ENCODE measurements around the gene KCNT1.

KCNT1 gene

DNA sequence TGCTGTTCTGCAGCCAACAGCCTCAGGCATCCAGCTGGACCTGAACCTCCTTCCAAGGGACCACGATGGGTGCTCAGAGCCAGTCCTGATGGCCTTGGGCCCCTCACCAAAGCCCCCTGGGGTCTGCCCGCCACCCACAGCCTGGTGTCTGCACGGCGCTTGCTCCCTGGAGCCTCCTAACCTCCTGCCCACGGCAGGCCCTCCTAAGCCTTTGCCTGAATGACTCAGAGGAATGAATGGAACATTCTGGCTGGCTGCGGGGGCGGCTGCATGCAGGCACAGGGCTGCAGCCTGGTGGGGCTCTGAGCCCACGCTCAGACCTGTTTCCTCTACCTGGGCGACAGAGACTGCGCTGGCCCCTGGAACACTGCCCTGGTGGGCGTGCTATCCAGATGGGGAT is 9.6 kb upstream of the KCNT1 start:
- no peak overlapping the region for H3K27ac ChIP-seq (ENCODE audit: low read depth, low read length)
- no peaks in the 10 kb centered on the region for H3K4me1 ChIP-seq (ENCODE audit: insufficient read depth, low read length)
- H3K27me3 ChIP-seq (ENCODE audit: control insufficient read depth in 1 of 2, insufficient read depth in 2 of 2, low read length in 2 of 2) = peaks cover 0 to 13% of the 10 kb centered on the region in 2 donors
- H3K4me3 ChIP-seq (ENCODE audit: low read depth in 1 of 2, low read length in 2 of 2) = no peak overlapping the region
- H3K36me3 ChIP-seq (ENCODE audit: insufficient read depth, low read length) = no peaks in the 10 kb centered on the region
- H3K9me3 ChIP-seq (ENCODE audit: low read length) = no peaks in the 10 kb centered on the region
- no peak overlapping the region for H3K9ac ChIP-seq (ENCODE audit: low read length)

DNA sequence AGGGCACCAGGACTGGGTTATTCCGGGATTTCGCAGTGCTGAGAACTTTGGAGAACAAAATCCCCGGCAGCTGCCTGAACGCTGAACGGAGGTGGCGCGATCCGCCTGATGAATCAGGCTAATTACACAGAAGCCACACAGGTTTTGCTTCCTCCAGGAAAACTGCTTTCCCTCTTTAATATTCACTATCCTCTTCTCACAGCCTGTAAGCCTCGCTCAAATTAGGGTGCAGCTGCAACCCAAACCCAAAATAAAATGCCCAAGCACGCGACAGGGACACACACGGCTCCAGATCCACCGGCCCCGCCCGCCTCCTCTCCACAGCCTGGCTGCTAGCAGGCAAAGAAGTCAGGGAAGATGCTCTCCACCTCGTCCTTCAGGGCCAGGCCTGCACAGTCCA is 8.7 kb upstream of the KCNT1 start:
- Histone ChIP-seq H3K9ac (ENCODE audit: low read length) (no peak overlapping the region), H3K27me3 (ENCODE audit: control insufficient read depth in 1 of 2, insufficient read depth in 2 of 2, low read length in 2 of 2) (peaks cover 0 to 13% of the 10 kb centered on the region in 2 donors), H3K4me3 (ENCODE audit: low read depth in 1 of 2, low read length in 2 of 2) (no peak overlapping the region), H3K27ac (ENCODE audit: low read depth, low read length) (no peak overlapping the region), H3K4me1 (ENCODE audit: insufficient read depth, low read length) (no peaks in the 10 kb centered on the region), H3K9me3 (ENCODE audit: low read length) (no peaks in the 10 kb centered on the region), H3K36me3 (ENCODE audit: insufficient read depth, low read length) (no peaks in the 10 kb centered on the region)

DNA sequence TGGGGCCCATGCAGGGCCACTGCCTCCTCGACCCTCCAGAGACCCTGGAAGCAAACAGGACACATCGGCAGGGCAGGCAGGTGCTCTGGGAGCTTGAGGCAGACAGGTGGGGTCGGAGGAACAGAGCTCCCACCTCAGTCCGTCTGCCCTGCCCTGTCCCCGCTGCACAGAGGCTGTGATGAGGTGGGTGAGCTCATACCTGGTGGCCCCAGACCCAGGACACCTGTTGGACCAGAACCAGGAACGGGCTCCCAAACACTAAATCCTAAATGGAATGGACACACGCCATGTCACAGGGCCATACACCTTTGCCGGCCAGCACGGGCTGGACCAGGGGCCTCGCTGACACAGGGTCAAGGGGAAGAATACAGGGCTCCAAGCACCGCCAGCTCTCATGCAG is 8.2 kb upstream of the KCNT1 start:
- no peak overlapping the region for H3K4me3 ChIP-seq (ENCODE audit: low read depth in 1 of 2, low read length in 2 of 2)
- no peak overlapping the region for H3K9ac ChIP-seq (ENCODE audit: low read length)
- no peaks in the 10 kb centered on the region for H3K4me1 ChIP-seq (ENCODE audit: insufficient read depth, low read length)
- no peaks in the 10 kb centered on the region for H3K9me3 ChIP-seq (ENCODE audit: low read length)
- H3K27ac ChIP-seq (ENCODE audit: low read depth, low read length) = no peak overlapping the region
- H3K27me3 ChIP-seq (ENCODE audit: control insufficient read depth in 1 of 2, insufficient read depth in 2 of 2, low read length in 2 of 2) = peaks cover 0 to 13% of the 10 kb centered on the region in 2 donors
- no peaks in the 10 kb centered on the region for H3K36me3 ChIP-seq (ENCODE audit: insufficient read depth, low read length)

GRCh38 chr9:135694414-135694813 is 7.6 kb upstream of the KCNT1 start:
- Histone ChIP-seq H3K27me3 (ENCODE audit: control insufficient read depth in 1 of 2, insufficient read depth in 2 of 2, low read length in 2 of 2) (peaks cover 0 to 9% of the 10 kb centered on the region in 2 donors), H3K27ac (ENCODE audit: low read depth, low read length) (no peak overlapping the region), H3K9me3 (ENCODE audit: low read length) (no peaks in the 10 kb centered on the region), H3K9ac (ENCODE audit: low read length) (no peak overlapping the region), H3K36me3 (ENCODE audit: insufficient read depth, low read length) (no peaks in the 10 kb centered on the region), H3K4me3 (ENCODE audit: low read depth in 1 of 2, low read length in 2 of 2) (no peak overlapping the region), H3K4me1 (ENCODE audit: insufficient read depth, low read length) (no peaks in the 10 kb centered on the region)

GRCh38 chr9:135695036-135695435 is 6.9 kb upstream of the KCNT1 start:
- Histone ChIP-seq H3K9ac (ENCODE audit: low read length) (no peak overlapping the region), H3K27me3 (ENCODE audit: control insufficient read depth in 1 of 2, insufficient read depth in 2 of 2, low read length in 2 of 2) (peaks cover 0 to 7% of the 10 kb centered on the region in 2 donors), H3K9me3 (ENCODE audit: low read length) (no peaks in the 10 kb centered on the region), H3K4me1 (ENCODE audit: insufficient read depth, low read length) (no peaks in the 10 kb centered on the region), H3K27ac (ENCODE audit: low read depth, low read length) (no peak overlapping the region), H3K36me3 (ENCODE audit: insufficient read depth, low read length) (no peaks in the 10 kb centered on the region), H3K4me3 (ENCODE audit: low read depth in 1 of 2, low read length in 2 of 2) (no peak overlapping the region)

DNA sequence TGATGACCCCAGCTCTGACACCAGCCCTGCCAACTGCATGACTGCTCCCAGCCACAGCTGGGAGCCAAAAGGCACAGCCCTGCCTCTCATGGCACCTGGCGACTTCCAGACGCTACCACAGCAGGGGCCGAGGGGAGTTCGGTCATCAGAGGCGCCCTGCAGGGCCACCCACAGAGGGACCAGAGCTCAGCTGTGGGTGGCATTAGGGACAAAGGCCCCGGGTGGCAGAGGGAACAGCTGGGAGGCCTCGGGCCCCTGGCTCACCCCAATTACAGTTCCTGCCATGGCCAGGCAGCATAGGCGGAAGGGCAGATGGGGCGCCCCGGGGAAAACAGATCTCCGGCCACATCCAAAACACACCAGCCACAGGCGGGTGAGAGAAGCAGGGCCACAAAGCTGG is 6.3 kb upstream of the KCNT1 start:
- Histone ChIP-seq H3K9ac (ENCODE audit: low read length) (no peak overlapping the region), H3K27me3 (ENCODE audit: control insufficient read depth in 1 of 2, insufficient read depth in 2 of 2, low read length in 2 of 2) (peaks cover 0 to 7% of the 10 kb centered on the region in 2 donors), H3K36me3 (ENCODE audit: insufficient read depth, low read length) (no peaks in the 10 kb centered on the region), H3K4me1 (ENCODE audit: insufficient read depth, low read length) (no peaks in the 10 kb centered on the region), H3K27ac (ENCODE audit: low read depth, low read length) (no peak overlapping the region), H3K9me3 (ENCODE audit: low read length) (no peaks in the 10 kb centered on the region), H3K4me3 (ENCODE audit: low read depth in 1 of 2, low read length in 2 of 2) (no peak overlapping the region)

DNA sequence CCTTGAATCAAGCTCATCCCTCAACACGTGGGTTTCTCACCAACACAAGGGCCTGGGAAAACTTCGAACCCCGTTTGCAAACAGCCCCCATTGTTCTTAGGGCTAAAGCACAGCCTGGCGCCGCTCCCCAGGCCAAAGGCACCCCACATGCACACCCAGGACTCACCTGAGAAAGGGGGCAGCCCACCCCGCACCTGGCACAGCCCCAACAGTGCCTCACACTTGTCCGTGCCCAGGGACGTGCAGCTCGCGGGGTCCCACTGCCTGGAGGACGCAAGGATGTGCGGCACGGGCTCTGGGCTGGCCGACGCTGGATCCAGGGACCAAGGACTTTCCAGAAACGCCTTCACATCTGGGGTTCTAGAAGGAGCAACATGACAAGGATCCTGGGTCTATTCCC is 5.5 kb upstream of the KCNT1 start:
- H3K4me1 ChIP-seq (ENCODE audit: insufficient read depth, low read length) = no peaks in the 10 kb centered on the region
- H3K9me3 ChIP-seq (ENCODE audit: low read length) = no peaks in the 10 kb centered on the region
- no peak overlapping the region for H3K27ac ChIP-seq (ENCODE audit: low read depth, low read length)
- H3K27me3 ChIP-seq (ENCODE audit: control insufficient read depth in 1 of 2, insufficient read depth in 2 of 2, low read length in 2 of 2) = peaks cover 0 to 7% of the 10 kb centered on the region in 2 donors
- H3K36me3 ChIP-seq (ENCODE audit: insufficient read depth, low read length) = no peaks in the 10 kb centered on the region
- H3K4me3 ChIP-seq (ENCODE audit: low read depth in 1 of 2, low read length in 2 of 2) = no peak overlapping the region
- H3K9ac ChIP-seq (ENCODE audit: low read length) = no peak overlapping the region

DNA sequence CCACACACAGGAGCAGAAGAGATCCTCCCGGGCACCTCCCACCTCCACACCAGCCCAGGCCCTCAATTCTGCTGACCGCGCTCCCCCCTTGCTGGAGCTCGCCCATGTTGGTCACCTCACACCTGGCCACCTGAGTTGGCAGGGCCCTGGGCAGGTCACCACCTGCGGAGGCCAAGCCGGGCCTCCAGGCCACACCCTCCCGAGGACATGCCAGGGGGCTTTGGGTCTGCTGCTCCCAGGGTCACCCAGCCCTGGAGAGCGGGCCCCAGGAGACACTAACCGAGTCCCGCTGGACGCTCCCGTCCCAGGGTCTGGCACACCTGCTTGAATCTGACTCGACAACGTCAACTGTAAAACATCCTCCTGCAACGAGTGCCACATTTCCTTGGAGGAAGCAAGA is 4.8 kb upstream of the KCNT1 start:
- Histone ChIP-seq H3K27me3 (ENCODE audit: control insufficient read depth in 1 of 2, insufficient read depth in 2 of 2, low read length in 2 of 2) (peaks cover 0 to 13% of the 10 kb centered on the region in 2 donors), H3K9me3 (ENCODE audit: low read length) (no peaks in the 10 kb centered on the region), H3K36me3 (ENCODE audit: insufficient read depth, low read length) (no peaks in the 10 kb centered on the region), H3K4me1 (ENCODE audit: insufficient read depth, low read length) (peaks cover 3% of the 10 kb centered on the region), H3K27ac (ENCODE audit: low read depth, low read length) (no peak overlapping the region), H3K4me3 (ENCODE audit: low read depth in 1 of 2, low read length in 2 of 2) (no peak overlapping the region), H3K9ac (ENCODE audit: low read length) (no peak overlapping the region)

GRCh38 chr9:135698236-135698635 is 3.7 kb upstream of the KCNT1 start:
- Histone ChIP-seq H3K36me3 (ENCODE audit: insufficient read depth, low read length) (no peaks in the 10 kb centered on the region), H3K4me1 (ENCODE audit: insufficient read depth, low read length) (peaks cover 5% of the 10 kb centered on the region)

GRCh38 chr9:135698767-135699166 is 3.2 kb upstream of the KCNT1 start:
- Histone ChIP-seq H3K9ac (ENCODE audit: low read length) (no peak overlapping the region), H3K4me1 (ENCODE audit: insufficient read depth, low read length) (peaks cover 5% of the 10 kb centered on the region), H3K27me3 (ENCODE audit: control insufficient read depth in 1 of 2, insufficient read depth in 2 of 2, low read length in 2 of 2) (peaks cover 4 to 22% of the 10 kb centered on the region in 2 donors), H3K36me3 (ENCODE audit: insufficient read depth, low read length) (no peaks in the 10 kb centered on the region), H3K4me3 (ENCODE audit: low read depth in 1 of 2, low read length in 2 of 2) (no peak overlapping the region), H3K9me3 (ENCODE audit: low read length) (no peaks in the 10 kb centered on the region), H3K27ac (ENCODE audit: low read depth, low read length) (no peak overlapping the region)

More at GRCh38 chr9:135698236-135698635, 3.7 kb upstream of the KCNT1 start:
- no peaks in the 10 kb centered on the region for H3K9me3 ChIP-seq (ENCODE audit: low read length)
- no peak overlapping the region for H3K27ac ChIP-seq (ENCODE audit: low read depth, low read length)
- H3K4me3 ChIP-seq (ENCODE audit: low read depth in 1 of 2, low read length in 2 of 2) = no peak overlapping the region
- H3K27me3 ChIP-seq (ENCODE audit: control insufficient read depth in 1 of 2, insufficient read depth in 2 of 2, low read length in 2 of 2) = peaks cover 4 to 17% of the 10 kb centered on the region in 2 donors
- H3K9ac ChIP-seq (ENCODE audit: low read length) = no peak overlapping the region

DNA sequence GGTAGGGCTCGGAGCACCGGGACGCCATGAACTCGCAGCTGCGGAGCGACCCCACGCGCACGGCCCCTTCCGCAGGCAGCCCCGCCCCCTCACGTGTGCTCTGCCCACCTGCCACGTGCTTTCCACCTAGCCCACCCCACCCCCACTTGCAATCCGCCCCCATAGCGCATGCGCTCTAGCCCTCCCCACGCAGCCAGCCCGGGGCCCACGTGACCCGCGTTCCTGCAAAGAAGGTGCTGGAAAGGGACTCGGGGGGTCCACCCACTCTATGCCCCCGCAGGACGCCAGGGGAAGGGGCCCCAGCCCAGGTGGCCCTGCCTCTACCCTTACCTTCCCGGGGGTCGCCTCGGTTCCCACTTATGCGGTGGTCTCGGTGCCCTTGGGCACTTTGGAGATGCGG is 2.5 kb upstream of the KCNT1 start, which contains the start of gene SOHLH1:
TSS of gene SOHLH1 (minus strand) at position 42 of the 400 bp plus-strand sequence. CDS start at position 28, 14 bp downstream.
- Histone ChIP-seq H3K4me3 (ENCODE audit: low read depth in 1 of 2, low read length in 2 of 2) (no peak within 1 kb of the TSS), H3K9me3 (ENCODE audit: low read length) (no peaks in the 10 kb centered on the region), H3K27me3 (ENCODE audit: control insufficient read depth in 1 of 2, insufficient read depth in 2 of 2, low read length in 2 of 2) (peaks cover 4 to 29% of the 10 kb centered on the region in 2 donors), H3K4me1 (ENCODE audit: insufficient read depth, low read length) (peaks cover 5% of the 10 kb centered on the region), H3K27ac (ENCODE audit: low read depth, low read length) (no peak within 1 kb of the TSS), H3K9ac (ENCODE audit: low read length) (no peak within 1 kb of the TSS), H3K36me3 (ENCODE audit: insufficient read depth, low read length) (no peaks in the 10 kb centered on the region)

- no peak overlapping the region for H3K4me3 ChIP-seq (ENCODE audit: low read depth in 1 of 2, low read length in 2 of 2)
- H3K27ac ChIP-seq (ENCODE audit: low read depth, low read length) = no peak overlapping the region
- peaks cover 4 to 39% of the 10 kb centered on the region in 2 donors for H3K27me3 ChIP-seq (ENCODE audit: control insufficient read depth in 1 of 2, insufficient read depth in 2 of 2, low read length in 2 of 2)
- no peaks in the 10 kb centered on the region for H3K36me3 ChIP-seq (ENCODE audit: insufficient read depth, low read length)
- no peaks in the 10 kb centered on the region for H3K9me3 ChIP-seq (ENCODE audit: low read length)
- peaks cover 5% of the 10 kb centered on the region for H3K4me1 ChIP-seq (ENCODE audit: insufficient read depth, low read length)
- no peak overlapping the region for H3K9ac ChIP-seq (ENCODE audit: low read length)
Measured at GRCh38 chr9:135700525-135700924, 1.5 kb upstream of the KCNT1 start.

All from muscle layer of colon (tissue), 2 donors.